Stimulated activated CD4-positive, alpha-beta T cell treated with anti-CD3 and anti-CD28 coated beads, Interleukin-1b, Interleukin-23, amount 100 ng/mL, for 4 hours (primary cell): ENCODE measurements around the gene STAP2.
"Not testable (repeated sequence)": the region's sequence is repeated elsewhere in the genome, so short reads cannot be mapped to it uniquely, and the experiment has no call there.

Source experiments
- DNase-seq, 2 donors: peaks; one replicate each; pipeline ENCODE4 v3.0.0-alpha.2; 2020; ENCODE audit warnings: low read depth in 2 of 2

STAP2 gene

DNA sequence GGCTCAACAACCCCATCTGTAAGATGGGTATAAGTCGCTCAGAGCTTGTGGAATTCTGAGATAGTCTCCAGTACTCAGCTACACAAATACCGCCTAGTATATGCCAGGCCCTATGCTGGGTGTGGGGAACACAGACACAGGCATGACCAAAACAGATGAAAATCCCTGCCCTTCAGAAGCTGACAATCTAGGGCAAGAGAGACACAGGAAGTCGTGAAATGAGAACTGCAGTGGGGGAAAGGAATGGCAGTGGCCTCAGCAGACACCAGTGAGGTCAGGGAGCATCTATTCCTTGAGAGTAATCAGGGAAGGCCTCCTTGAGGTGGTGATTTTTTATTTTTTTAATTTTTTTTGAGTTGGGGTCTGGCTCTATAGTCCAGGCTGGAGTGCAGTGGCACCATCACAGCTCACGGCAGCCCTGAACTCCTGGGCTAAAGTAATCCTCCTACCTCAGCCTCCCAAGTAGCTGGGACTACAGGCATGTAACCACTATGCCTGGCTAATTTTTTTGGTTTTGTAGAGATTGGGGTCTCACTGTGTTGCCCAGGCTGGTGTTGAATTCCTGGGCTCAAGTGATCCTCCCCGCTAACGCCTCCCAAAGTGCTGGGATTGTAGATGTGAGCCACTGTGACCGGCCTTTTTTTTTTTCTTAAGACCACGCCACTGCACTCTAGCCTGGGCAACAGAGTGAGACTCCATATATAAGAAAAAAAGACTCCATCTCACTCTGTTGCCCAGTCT lies 39.6 kb downstream of the STAP2 start:
- no peak for DNase-seq

DNA sequence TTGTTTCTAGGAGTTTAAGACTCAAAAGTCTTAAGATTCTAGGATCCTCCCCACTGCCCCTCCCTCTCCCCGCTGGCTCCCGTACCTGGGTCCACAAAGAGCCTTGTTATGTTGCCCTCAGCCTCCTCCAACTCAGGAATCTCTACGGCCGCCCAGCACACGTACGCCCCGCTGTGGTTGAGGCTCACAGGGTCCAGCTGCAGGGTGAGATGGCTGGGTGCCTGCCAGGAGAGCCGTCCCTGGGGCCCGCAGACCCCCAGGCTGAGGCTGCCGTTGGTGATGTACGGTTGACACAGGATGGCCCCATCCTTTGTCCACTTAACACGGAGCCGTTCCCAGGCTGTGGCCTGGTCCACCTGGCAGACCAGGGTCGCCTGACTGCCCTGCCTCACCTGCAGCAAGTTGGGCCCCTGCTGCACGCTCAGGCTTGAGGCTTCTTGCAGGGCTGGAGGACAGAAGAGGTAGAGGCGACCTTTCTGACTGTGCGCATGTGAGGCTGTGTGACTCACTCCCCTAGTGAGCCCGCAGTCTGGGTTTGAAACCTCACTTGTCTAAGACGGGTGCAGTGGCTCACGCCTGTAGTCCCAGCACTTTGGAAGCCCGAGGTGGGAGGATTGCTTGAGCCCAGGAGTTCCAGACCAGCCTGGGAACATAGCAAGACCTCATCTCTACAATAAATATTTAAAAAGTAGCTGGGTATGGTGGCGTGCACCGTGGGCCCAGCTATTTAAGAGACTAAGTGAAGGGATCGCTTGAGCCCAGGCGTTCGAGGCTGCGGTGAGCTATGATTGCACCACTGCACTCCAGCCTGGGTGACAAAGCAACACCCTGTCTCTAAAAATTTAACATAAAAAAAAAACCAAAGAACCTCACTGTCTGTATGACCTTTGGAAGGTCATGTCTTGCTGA lies 40.5 kb downstream of the STAP2 start:
- no peak for DNase-seq

DNA sequence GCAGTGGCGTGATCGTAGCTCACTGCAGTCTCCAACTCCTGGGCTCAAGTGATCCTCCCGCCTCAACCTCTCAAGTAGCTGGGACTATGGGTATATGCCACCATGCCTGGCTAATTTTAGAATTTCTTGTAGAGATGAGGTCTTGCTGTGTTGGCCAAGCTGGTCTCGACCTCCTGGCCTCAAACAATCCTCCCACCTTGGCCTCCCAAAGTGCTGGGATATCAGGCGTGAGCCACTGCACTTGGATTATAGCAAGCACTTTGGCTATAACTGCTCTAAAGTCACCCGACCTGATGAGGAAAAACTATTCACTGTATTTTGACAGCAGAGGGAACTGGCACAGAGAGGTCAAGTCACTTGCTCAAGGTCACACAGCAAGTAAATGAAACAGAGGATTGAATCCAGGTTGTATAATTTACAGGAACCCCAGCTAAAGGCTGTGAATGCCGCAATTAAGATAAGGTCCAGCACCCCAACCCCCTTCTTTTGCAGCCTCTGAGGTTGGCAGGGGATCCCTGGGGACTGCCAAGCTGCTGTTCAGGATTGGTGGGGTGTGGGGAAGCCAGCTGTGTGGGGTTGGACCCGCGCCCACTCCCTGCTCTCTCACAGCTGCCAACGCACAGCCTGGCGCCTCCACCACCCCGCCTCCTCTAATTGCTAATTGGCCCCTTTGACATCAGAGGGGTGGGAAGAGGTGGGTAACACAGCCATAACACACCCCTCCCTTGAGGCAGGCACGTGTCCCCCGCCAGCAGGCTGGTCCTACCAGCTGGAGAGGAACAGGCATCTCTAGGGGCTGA lies 42.5 kb downstream of the STAP2 start:
- DNase-seq, result no peak

DNA sequence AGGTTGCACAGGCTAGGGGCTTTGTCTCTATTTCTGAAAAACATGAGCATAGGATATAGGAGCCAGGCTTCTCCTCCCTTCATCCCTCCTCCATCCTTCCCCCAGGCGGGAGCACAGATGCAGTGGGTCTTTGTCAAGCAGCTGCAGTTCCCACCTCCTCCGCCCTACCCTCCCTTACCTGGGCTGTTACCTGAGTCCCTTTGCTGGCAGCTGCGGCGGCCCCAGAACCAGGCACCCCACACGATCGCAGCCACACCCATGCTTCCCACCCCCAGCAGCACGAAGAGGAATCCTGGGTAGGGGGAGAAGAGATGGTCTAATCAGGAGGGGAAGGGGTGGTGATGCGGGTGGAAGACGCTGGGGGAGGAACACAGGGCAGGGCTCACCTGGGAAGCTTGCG lies 44.2 kb downstream of the STAP2 start:
- DNase-seq, result no peak

DNA sequence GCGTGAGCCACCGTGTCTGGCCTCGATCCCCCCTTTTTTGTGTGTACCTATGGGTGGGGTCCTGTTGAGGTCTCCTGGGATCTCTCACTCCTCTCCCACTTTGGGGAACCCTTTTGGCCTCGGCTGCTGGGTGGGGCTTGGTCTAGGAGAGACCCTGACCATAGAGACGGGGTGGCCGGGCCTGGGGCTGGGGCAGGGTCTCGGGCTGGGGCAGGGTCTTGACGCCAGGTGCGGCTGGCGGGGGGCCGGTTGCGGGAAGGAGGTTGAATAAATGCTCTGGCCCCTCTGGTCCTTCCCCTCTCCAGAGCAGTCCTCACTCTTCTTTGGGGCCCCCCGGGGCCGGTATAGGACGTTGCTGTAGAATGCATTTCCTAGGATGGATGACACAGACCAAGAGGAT lies 46.1 kb downstream of the STAP2 start:
- DNase-seq, result no peak

DNA sequence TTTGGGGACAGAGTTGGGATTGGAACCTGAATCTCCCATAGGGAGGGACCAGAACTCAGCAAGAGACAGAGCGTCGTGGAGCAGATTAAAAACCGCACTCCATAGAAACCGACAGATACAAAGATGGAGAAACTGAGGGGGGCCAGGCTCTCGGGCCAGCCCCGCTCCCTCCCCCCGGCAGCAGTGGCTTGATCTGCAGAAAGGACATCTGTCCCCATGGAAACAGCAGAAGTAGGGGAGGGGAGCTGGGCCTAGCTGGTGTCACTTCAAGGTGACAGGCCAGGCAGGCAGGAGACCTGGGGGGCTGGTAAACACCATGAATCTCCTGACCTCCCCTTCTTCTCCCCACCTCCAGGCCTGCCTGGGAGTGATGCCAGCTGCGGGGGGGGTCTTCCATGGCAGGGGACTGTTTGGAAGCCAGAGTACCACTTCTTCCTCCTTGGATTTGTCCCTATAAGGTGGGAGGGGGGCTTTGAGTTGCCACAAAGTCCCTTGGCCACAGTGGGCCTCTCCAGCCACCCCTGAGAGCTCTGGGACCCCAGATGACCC lies 47.4 kb downstream of the STAP2 start:
- DNase-seq, result no peak

DNA sequence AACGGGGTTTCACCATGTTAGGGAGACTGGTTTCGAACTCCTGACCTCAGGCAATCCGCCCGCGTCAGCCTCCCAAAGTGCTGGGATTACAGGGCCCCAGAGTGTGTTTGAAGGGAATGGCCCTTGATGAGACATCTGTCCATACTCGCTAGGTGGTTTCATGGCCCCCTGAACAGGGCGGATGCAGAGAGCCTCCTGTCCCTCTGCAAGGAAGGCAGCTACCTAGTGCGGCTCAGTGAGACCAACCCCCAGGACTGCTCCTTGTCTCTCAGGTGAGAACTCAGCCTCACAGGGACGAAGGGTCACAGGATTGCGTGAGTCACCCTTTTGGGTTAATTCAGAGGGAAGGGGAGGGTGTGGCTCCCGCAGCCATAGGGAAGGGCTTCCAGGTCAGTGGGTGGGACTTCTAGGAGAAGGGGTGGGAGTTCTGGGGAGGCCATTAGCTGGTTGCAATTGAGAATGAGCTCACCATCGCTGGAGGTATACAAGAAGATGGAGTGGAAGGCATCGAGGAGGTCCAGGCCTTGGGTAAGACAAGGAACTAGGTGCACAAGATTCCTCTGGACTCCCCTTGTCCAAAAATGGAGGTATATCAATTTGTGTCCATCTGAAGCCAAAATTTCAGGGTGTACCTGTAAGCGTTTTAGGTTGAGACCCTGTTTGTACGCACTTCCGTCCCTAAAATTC lies 50.4 kb downstream of the STAP2 start:
- no peak for DNase-seq

DNA sequence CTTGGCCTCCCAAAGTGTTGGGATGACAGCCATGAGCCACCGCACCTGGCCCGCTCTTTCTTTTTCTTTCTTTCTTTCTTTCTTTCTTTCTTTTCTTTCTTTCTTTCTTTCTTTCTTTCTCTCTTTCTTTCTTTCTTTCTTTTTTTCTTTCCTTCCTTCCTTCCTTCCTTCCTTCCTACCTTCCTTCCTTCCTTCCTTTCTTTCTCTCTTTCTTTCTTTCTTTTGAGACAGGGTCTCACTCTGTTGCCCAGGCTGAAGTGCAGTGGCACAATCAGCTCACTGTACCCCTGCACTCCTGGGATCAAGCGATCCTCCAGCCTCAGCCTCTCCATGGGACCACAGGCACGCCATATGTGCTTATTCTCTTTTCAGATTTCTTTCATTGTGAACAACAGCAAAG lies 52.5 kb downstream of the STAP2 start:
- DNase-seq, result not testable (repeated sequence)

DNA sequence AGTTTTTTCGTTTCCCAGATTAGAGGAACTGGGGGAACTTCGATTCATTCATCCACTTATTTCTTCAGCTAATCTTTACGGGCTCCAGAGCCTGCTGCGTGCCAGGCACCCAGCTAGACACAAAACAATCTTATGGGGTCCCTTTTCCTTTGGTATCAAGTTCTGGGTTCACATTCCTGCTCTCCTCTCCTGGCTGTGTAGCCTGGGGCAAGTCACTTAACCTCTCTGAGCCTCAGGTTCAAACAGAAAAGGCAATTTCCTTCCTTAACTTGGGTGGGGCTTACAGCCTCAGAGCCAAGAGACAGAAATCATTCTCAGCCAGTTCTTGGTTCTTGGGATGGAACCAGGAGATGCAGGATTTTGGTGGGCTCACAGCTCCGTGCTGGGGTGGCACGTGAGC lies 53.7 kb downstream of the STAP2 start:
- no peak for DNase-seq

DNA sequence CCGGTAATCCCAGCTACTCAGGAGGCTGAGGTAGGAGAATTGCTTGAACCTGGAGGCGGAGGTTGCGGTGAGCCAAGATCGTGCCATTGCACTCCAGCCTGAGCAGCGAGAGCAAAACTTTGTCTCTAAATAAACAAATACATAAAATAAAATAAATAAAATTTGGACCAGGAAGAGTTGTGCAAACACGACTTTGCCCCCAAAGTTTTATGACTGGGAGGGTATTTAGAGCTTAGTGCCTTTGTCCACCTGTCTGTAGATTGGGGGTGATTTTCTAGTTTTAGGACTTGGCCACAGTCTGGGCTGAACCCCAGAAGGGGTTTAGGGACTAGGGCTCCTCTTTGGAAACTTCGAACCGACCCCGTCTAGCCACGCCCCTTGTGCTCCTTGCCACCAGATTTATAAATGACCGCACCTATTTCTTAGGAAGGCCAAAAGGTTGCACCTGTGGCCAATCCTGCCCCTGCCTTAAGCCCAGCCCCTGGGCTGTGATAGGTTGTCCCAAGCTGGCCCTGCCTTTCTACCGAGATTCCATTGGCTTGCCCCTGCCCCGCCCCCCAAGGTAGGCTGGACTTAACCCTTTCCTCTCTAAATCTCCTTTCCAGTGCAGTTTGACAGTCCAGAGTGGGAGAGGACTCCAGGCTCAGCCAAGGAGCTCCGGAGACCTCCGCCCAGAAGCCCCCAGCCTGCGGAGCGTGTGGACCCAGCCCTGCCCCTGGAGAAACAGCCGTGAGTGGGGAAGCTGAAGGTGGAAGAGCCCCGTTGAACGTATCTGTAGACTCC lies 54.3 kb downstream of the STAP2 start:
- no peak for DNase-seq

DNA sequence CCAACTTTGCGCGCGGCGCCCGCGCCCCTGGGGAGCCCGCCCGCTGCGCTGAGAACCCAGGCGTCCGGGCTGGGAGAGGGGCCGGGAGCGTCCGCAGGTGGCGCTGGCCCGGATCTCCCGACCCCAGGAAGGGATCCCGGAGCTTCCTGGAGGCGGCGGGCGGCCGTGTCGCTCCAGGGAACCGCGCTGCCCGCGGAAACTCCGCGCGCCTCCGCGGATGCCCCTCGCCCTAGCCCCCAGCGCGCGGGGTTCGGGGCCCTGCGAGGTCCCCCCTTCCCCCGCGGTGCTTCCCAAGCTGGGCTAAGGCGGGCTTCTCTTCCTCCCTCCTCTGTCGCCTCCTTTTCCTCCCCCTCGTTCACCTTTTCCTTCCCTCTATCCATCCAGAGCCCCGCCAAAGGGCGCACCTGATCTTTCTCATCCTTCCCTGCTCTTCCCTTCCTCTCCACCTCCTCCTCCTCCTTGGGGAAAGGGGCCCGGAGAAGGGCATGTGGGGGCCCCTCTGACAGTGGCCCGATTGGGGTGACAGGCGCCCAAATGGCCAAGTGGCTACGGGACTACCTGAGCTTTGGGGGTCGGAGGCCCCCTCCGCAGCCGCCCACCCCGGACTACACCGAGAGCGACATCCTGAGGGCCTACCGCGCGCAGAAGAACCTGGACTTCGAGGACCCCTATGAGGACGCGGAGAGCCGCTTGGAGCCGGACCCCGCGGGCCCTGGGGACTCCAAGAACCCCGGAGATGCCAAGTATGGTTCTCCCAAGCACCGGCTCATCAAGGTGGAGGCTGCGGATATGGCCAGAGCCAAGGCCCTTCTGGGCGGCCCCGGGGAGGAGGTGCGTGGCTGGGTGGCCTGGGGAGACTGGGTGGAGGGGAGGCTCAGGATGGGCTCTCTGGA lies 58.9 kb downstream of the STAP2 start:
- no peak for DNase-seq

DNA sequence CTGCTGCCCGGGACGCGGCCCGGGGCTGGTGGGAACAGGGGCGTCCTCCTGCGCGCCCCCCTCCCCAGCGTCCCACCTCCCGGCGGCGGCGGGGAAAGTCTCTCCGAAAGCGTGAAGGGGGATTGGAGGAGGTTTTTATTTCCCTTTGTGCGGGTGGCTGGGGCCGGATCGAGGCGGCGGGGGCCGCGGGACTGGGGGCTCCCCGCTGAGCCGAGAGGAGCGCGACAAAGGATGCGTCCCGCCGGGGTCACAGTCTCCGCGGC lies 59.4 kb downstream of the STAP2 start:
- no peak for DNase-seq

DNA sequence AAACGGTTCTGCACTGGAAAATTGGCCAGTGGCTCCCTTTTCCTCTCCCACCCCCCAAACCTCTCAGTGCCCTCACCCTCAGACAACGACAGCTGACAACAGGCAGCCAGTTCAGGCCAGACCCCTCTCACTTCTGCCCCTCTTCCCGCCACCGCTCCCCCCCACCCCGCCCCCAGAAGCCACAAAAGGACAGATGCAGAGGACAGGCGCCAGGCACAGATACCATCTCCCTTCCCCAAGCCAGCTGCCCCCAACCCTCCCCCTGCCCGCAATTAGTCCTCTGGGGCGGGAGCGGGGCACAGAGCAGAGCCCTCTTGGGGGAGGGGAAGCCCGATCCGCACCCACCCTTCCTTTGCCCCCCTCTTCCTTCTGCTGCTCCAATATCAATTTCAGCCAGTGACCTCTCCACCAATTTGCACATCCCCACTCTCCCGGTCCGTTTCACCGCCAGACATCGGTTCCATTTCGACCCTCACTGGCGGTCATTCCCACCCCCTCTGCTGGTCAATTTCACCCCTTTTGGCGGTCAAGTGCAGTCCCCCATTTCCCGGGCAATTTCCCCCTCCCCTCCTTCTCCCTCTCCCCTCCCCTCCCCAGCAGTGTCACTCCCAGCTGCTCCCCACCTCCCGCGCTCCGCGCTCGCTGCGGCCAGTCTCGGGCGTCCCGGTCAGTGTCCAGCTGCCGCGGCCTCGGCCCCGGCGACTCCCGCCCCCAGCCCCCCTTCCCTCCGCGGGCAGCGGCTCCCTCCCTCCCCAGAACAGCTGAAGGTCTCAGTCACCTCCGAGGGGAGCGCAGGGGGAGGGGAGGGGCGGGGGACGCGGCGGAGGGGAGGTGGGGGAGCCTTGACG lies 60.0 kb downstream of the STAP2 start, which contains the start of gene SHD:
TSS of gene SHD (plus strand) at position 848 of the 848 bp plus-strand sequence. CDS start 798 bp downstream, outside the sequence.
- no peak for DNase-seq

DNA sequence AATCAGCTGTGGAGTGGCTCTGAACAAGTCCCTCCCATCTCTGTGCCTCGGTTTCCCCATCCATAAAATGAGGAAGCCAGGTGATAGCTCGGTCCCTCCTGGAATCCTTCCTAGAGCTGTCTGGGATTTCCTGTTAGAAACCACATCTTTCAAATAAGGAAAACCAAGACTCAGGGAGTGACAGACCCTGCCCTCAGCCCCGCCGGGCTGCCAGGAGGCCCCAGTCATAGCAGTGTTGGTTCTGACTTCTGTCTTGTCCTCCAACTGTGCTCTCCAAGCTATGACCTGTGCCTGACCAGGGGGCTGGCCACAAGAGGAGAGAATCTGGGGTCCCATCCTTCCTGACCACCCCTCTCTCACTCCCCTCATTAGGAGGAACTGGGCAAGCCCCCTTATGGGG lies 60.6 kb downstream of the STAP2 start:
- DNase-seq, result no peak

DNA sequence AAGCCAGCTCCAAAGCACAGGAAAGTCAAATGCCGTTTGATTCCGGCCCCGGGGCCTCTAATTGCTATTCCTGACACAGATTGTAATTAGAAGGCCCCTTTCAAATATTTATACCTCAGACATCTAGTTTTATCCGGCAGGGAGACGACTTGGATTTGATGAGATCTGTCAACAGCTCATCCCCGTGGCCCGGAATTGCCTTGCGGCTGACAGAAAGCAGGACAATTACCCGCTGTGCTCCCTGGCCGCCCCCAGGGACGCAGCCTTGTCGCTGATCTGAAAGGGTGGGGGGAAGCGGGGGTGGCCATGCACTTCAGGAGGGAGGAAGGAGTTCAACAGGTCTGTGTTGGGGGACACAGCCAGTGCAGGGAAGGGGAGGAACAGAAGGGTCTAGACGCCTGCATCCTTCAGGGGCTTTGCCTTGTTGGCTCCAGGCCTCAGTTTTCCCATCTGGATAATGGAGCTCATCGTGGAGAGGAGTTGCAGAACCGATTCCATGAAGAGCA lies 61.4 kb downstream of the STAP2 start:
- no peak for DNase-seq

DNA sequence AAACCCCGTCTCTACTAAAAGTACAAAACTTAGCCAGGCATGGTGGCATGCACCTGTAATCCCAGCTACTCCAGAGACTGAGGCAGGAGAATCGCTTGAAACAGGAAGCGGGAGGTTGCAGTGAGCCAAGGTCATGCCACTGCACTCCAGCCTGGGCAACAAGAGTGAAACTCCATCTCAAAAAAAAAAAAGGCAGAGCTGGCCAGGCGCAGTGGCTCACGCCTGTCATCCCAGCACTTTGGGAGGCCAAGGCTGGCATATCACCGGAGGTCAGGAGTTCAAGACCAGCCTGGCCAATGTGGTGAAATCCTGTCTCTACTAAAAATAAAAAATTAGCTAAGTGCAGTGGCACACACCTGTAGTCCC lies 64.3 kb downstream of the STAP2 start:
- DNase-seq, result not testable (repeated sequence)
